ENCODE data around the gene TM9SF1.
A peak's percentile ranks its signal among the peaks of the same experiment; 100 is the strongest.

The TM9SF1 gene

GRCh38 chr14:24147761-24148428 lies 47.3 kb downstream of the TM9SF1 start:
- no peak for DNase-seq

GRCh38 chr14:24146978-24147760 lies 48.1 kb downstream of the TM9SF1 start, which contains the start of gene RNF31:
Gene RNF31, plus strand, starts transcription at chr14:24147498. Its CDS starts 201 bp downstream, at chr14:24147699.
- DNase-seq, result peak; percentile 99

- DNase-seq, result peak; percentile 92
Measured at GRCh38 chr14:24146453-24146977, 48.7 kb downstream of the TM9SF1 start, which contains the start of gene PSME2. Gene PSME2, minus strand, starts transcription at chr14:24146610. Its CDS starts 29 bp downstream, at chr14:24146581.

- peak; percentile 23 for DNase-seq
Measured at GRCh38 chr14:24145690-24146452, 49.4 kb downstream of the TM9SF1 start.

- DNase-seq, result no peak
Measured at GRCh38 chr14:24145219-24145618, 50.0 kb downstream of the TM9SF1 start.

- DNase-seq, result no peak
Measured at GRCh38 chr14:24144451-24144850, 50.8 kb downstream of the TM9SF1 start.

- no peak for DNase-seq
Measured at GRCh38 chr14:24143511-24143910, 51.7 kb downstream of the TM9SF1 start.

- peak; percentile 99 for DNase-seq
Measured at GRCh38 chr14:24141097-24141880, 54.0 kb downstream of the TM9SF1 start, which contains the start of gene EMC9. Gene EMC9, minus strand, starts transcription at chr14:24141591. Its CDS starts 287 bp downstream, at chr14:24141304.

GRCh38 chr14:24139272-24139934 lies 55.8 kb downstream of the TM9SF1 start:
- no peak for DNase-seq
